Caco-2 (cell line): Measurements from ENCODE around the gene HK3. TPM values are rescaled to one million over a fixed set of nuclear protein-coding genes. Genes with fewer than 3 reads are reported as not detected.

Experiments
- BruUV-seq: library from RNA; stranded (reverse); fragments of 400-500 nt; replicated peaks from 2 replicates; lab custom pipeline; 2021; lab: Mats Ljungman, UMichigan
- CTCF ChIA-PET: fragments of 300-600 bp; sonication (Branson Sonifier 250); formaldehyde crosslinking; loops from one replicate; lab custom pipeline; 2022; ENCODE audit warnings: antibody characterized with exemption; lab: Charles Lee
- POLR2A ChIA-PET: fragments of 300-600 bp; sonication (Branson Sonifier 250); formaldehyde crosslinking; loops from one replicate; lab custom pipeline; 2022; ENCODE audit warnings: antibody characterized with exemption; lab: Charles Lee
- DNase-seq, 2 experiments: peaks; one replicate each; pipeline versions ENCODE4 v3.0.0 to v3.0.0-alpha.2; 2020 to 2022
- H3K27me3 ChIP-seq: replicated peaks from 2 replicates; pipeline ENCODE4 v1.6.0; 2011; ENCODE audit warnings: low read length; ENCODE audit not compliant: control insufficient read depth, insufficient read depth
- H3K36me3 ChIP-seq: 2 replicates; pipeline ENCODE4 v1.5.1; 2011; ENCODE audit warnings: low read length; ENCODE audit not compliant: control insufficient read depth, insufficient read depth
- H3K4me1 ChIP-seq: fragments of 250-450 bp; sonication (Bioruptor Pico); 2 replicates; pipeline ENCODE4 v1.5.1; 2020; ENCODE audit warnings: mild to moderate bottlenecking
- H3K4me3 ChIP-seq: 2 replicates; pipeline ENCODE4 v1.5.1; 2011; ENCODE audit warnings: low read depth, mild to moderate bottlenecking, control low read depth, low read length
- H3K9me3 ChIP-seq: fragments of 250-450 bp; sonication (Bioruptor Pico); 2 replicates; pipeline ENCODE4 v1.5.1; 2020; ENCODE audit warnings: mild to moderate bottlenecking, moderate library complexity
- H3K27ac Mint-ChIP-seq: one replicate; pipeline ENCODE4 v1.8.0; 2022; ENCODE audit warnings: mixed read lengths; ENCODE audit not compliant: unreplicated experiment
- H3K27me3 Mint-ChIP-seq: one replicate; pipeline ENCODE4 v1.8.0; 2022; ENCODE audit warnings: mixed read lengths; ENCODE audit not compliant: insufficient read depth, unreplicated experiment
- H3K36me3 Mint-ChIP-seq: one replicate; pipeline ENCODE4 v1.8.0; 2022; ENCODE audit warnings: mild to moderate bottlenecking, mixed read lengths; ENCODE audit not compliant: insufficient read depth, unreplicated experiment
- H3K4me1 Mint-ChIP-seq: one replicate; pipeline ENCODE4 v1.8.0; 2022; ENCODE audit warnings: low read depth, mixed read lengths; ENCODE audit not compliant: unreplicated experiment
- H3K4me3 Mint-ChIP-seq: one replicate; pipeline ENCODE4 v1.8.0; 2022; ENCODE audit warnings: mild to moderate bottlenecking, moderate library complexity, mixed read lengths; ENCODE audit not compliant: unreplicated experiment
- H3K9me3 Mint-ChIP-seq: one replicate; pipeline ENCODE4 v1.8.0; 2022; ENCODE audit warnings: mixed read lengths; ENCODE audit not compliant: unreplicated experiment
- CTCF ChIP-seq, 2 experiments: fragments of 200-600 bp in 1 of 2; IDR thresholded peaks; 1 replicate in 1 of 2; 2 replicates in 1 of 2; pipeline versions ENCODE4 v1.5.1 to v1.8.0; 2011 to 2022; ENCODE audit warnings: antibody characterized with exemption in 1 of 2, control low read depth in 1 of 2, inconsistent platforms in 1 of 2, low read depth in 1 of 2, low read length in 1 of 2, mild to moderate bottlenecking in 1 of 2, moderate library complexity in 1 of 2; ENCODE audit not compliant: insufficient read depth in 1 of 2, severe bottlenecking in 1 of 2, unreplicated experiment in 1 of 2
- intact Hi-C: fragments of 100-400 bp; cut with micrococcal nuclease; formaldehyde crosslinking; loops from one replicate; pipeline ENCODE4 v1.10.0; 2022; ENCODE audit not compliant: unreplicated experiment
- total RNA-seq: library from RNA; stranded (reverse); gene quantifications from 2 replicates; pipeline ENCODE4 v1.2.3, GENCODE V29; 2022

HK3 gene
- total RNA-seq, 1 experiment from 2014 or later = 0.29 TPM

GRCh38 chr5:176865964-176866363 lies 33.2 kb downstream of the HK3 start:
- DNase-seq = no peak
- TF ChIP-seq CTCF (IDR thresholded peaks at IDR 0.05; ENCODE audit: insufficient read depth in 1 of 2, low read depth in 1 of 2, low read length in 1 of 2, severe bottlenecking in 1 of 2, unreplicated experiment in 1 of 2) = no peak
- H3K36me3 ChIP-seq = no peaks in the 10 kb centered on the region
- CTCF ChIA-PET = interaction anchor here (1.4 kb wide), 1 partner anchor 205 kb away, joined by 4 read pairs; no protein-coding TSS in a partner anchor
- no peaks in the 10 kb centered on the region for H3K9me3 Mint-ChIP-seq
- intact Hi-C loops = no loop called here
- H3K4me3 ChIP-seq = no peak overlapping the region
- no TSS peak for BruUV-seq
- 0 out of 2 replicates have a peak, but pooled peaks cover 4% of the 10 kb centered on the region for H3K4me1 ChIP-seq
- POLR2A ChIA-PET = no interaction called here
- H3K4me3 Mint-ChIP-seq = no peak overlapping the region
- no peaks in the 10 kb centered on the region for H3K36me3 Mint-ChIP-seq
- H3K27me3 ChIP-seq = no peaks in the 10 kb centered on the region; the same call in 1 of the 2 replicates
- H3K9me3 ChIP-seq = no peaks in the 10 kb centered on the region
- peaks cover 15% of the 10 kb centered on the region for H3K4me1 Mint-ChIP-seq
- no peak overlapping the region for H3K27ac Mint-ChIP-seq
- H3K27me3 Mint-ChIP-seq = no peaks in the 10 kb centered on the region

- ChIA-PET CTCF (no interaction called here), POLR2A (no interaction called here)
- H3K27me3 ChIP-seq = no peaks in the 10 kb centered on the region; the same call in 1 of the 2 replicates
- 0 out of 2 replicates have a peak, but pooled peaks cover 4% of the 10 kb centered on the region for H3K4me1 ChIP-seq
- H3K9me3 Mint-ChIP-seq = no peaks in the 10 kb centered on the region
- no peak overlapping the region for H3K4me3 Mint-ChIP-seq
- no peaks in the 10 kb centered on the region for H3K36me3 Mint-ChIP-seq
- no peak for TF ChIP-seq CTCF (IDR thresholded peaks at IDR 0.05; ENCODE audit: insufficient read depth in 1 of 2, low read depth in 1 of 2, low read length in 1 of 2, severe bottlenecking in 1 of 2, unreplicated experiment in 1 of 2)
- no peak overlapping the region for H3K27ac Mint-ChIP-seq
- no peak overlapping the region for H3K4me3 ChIP-seq
- DNase-seq = no peak
- BruUV-seq = no TSS peak
- H3K27me3 Mint-ChIP-seq = no peaks in the 10 kb centered on the region
- peaks cover 9% of the 10 kb centered on the region for H3K4me1 Mint-ChIP-seq
- no peaks in the 10 kb centered on the region for H3K36me3 ChIP-seq
- H3K9me3 ChIP-seq = no peaks in the 10 kb centered on the region
- intact Hi-C loops = no loop called here
Measured at GRCh38 chr5:176864755-176865154, 34.4 kb downstream of the HK3 start.

GRCh38 chr5:176863765-176864098 lies 35.4 kb downstream of the HK3 start:
- no TSS peak for BruUV-seq
- Mint-ChIP-seq H3K4me1 (peaks cover 9% of the 10 kb centered on the region), H3K9me3 (no peaks in the 10 kb centered on the region), H3K27me3 (no peaks in the 10 kb centered on the region), H3K4me3 (no peak overlapping the region), H3K36me3 (no peaks in the 10 kb centered on the region), H3K27ac (no peak overlapping the region)
- H3K9me3 ChIP-seq = no peaks in the 10 kb centered on the region
- POLR2A ChIA-PET = no interaction called here
- TF ChIP-seq CTCF (IDR thresholded peaks at IDR 0.05; ENCODE audit: insufficient read depth in 1 of 2, low read depth in 1 of 2, low read length in 1 of 2, severe bottlenecking in 1 of 2, unreplicated experiment in 1 of 2) = no peak
- CTCF ChIA-PET = no interaction called here
- DNase-seq = no peak
- intact Hi-C loops = no loop called here
- no peaks in the 10 kb centered on the region; the same call in 1 of the 2 replicates for H3K27me3 ChIP-seq
- H3K4me3 ChIP-seq = no peak overlapping the region
- 0 out of 2 replicates have a peak, but pooled peaks cover 4% of the 10 kb centered on the region for H3K4me1 ChIP-seq
- no peaks in the 10 kb centered on the region for H3K36me3 ChIP-seq
